ENCODE results near the gene CDH4. TPM values are rescaled to one million over a fixed set of nuclear protein-coding genes. Genes with fewer than 3 reads are reported as not detected.

Gene CDH4
- total and polyA plus RNA-seq, 2 of the 8 experiments (the other 6 are each of a cell fraction or from before 2014, with no cell fraction given) = 4.3 to 7.9 TPM

GRCh38 chr20:61330441-61330840, 78.4 kb downstream of the CDH4 start:
- FAIRE-seq (no peak), DNase-seq (ENCODE audit: low read depth in 1 of 2, low spot score in 2 of 2) (no peak)
- H4K91ac ChIP-seq (replicated peaks; ENCODE audit: insufficient read length, low read length) = no peak overlapping the region
- peaks cover 0 to 4% (median 2%) of the 10 kb centered on the region in 4 experiments; a peak in 4 of 7 replicates for H3K27me3 ChIP-seq (replicated peaks in 1 of 4; ENCODE audit: control insufficient read depth in 3 of 4, extremely low read depth in 1 of 4, insufficient read depth in 3 of 4, low read length in 3 of 4)
- POLR2A ChIA-PET (ENCODE audit: partially characterized antibody) = no interaction called here
- no peak overlapping the region for H2BK12ac ChIP-seq (ENCODE audit: low read depth, low read length)
- H3K4me1 ChIP-seq (replicated peaks in 1 of 4; ENCODE audit: control insufficient read depth in 3 of 4, insufficient read depth in 4 of 4, low read length in 3 of 4) = 0 out of 7 replicates have a peak, but pooled peaks cover 0 to 1% (median 0%) of the 10 kb centered on the region in 4 experiments
- no peaks in the 10 kb centered on the region for H3K79me2 ChIP-seq (ENCODE audit: control insufficient read depth in 1 of 2, insufficient read depth in 2 of 2, low read length in 2 of 2)
- H3K79me1 ChIP-seq (ENCODE audit: low read depth, low read length) = peaks cover 3% of the 10 kb centered on the region; the same call in 1 of the 2 replicates
- 78% methylated on average over 14 of the region's 14 CpGs; no CpG with 5 or more reads in 1 of the 2 experiments for WGBS, 2 experiments (ENCODE audit: extremely low coverage in 1 of 2, insufficient coverage in 1 of 2, insufficient read length in 1 of 2, insufficient replicate concordance in 2 of 2, low coverage in 1 of 2, low lambda C conversion rate in 2 of 2, missing lambda C conversion rate in 1 of 2)
- H3K56ac ChIP-seq (replicated peaks; ENCODE audit: insufficient read length, low read depth, low read length) = no peak overlapping the region
- H3K14ac ChIP-seq (ENCODE audit: insufficient read length) = no peak overlapping the region
- H2BK20ac ChIP-seq (ENCODE audit: low read length) = no peak overlapping the region
- H3K4ac ChIP-seq (replicated peaks; ENCODE audit: insufficient read length, low read depth, low read length) = no peak overlapping the region
- H3K23me2 ChIP-seq (ENCODE audit: low read depth, low read length) = no peaks in the 10 kb centered on the region
- no peak overlapping the region for H2BK5ac ChIP-seq (ENCODE audit: low read depth, low read length)
- H4K8ac ChIP-seq (ENCODE audit: extremely low read depth, insufficient read depth, low read length) = no peak overlapping the region
- no peaks in the 10 kb centered on the region for H3K36me3 ChIP-seq (ENCODE audit: control insufficient read depth in 2 of 4, insufficient read depth in 4 of 4, low read length in 3 of 4)
- no peak overlapping the region for H3K4me3 ChIP-seq (ENCODE audit: extremely low read depth in 1 of 4, insufficient read depth in 2 of 4, low read depth in 3 of 4, low read length in 4 of 4)
- no peak overlapping the region for H3K27ac ChIP-seq (ENCODE audit: low read depth, low read length)
- no peak overlapping the region for H3K18ac ChIP-seq (ENCODE audit: extremely low read depth, low read length)
- H2AK5ac ChIP-seq (ENCODE audit: low read depth, low read length) = no peak overlapping the region
- CTCF ChIA-PET (ENCODE audit: partially characterized antibody) = interaction anchor here (0.9 kb wide), 1 partner anchor 22 kb away, joined by 3 read pairs; no protein-coding TSS in a partner anchor
- no peaks in the 10 kb centered on the region for H4K20me1 ChIP-seq (replicated peaks in 1 of 2; ENCODE audit: control insufficient read depth in 1 of 2, insufficient read depth in 2 of 2, low read length in 2 of 2)
- no peak overlapping the region for H2BK120ac ChIP-seq (replicated peaks; ENCODE audit: low read depth, low read length)
- no peak overlapping the region for H2BK15ac ChIP-seq (ENCODE audit: low read length)
- no peak overlapping the region for H3K9ac ChIP-seq (replicated peaks in 1 of 4; ENCODE audit: extremely low read depth in 1 of 4, low read depth in 3 of 4, low read length in 3 of 4)
- no peak overlapping the region for H3K23ac ChIP-seq (ENCODE audit: insufficient read length)
- H4K5ac ChIP-seq (ENCODE audit: insufficient read length, low read depth, low read length) = no peak overlapping the region
- H3K4me2 ChIP-seq (ENCODE audit: insufficient read depth in 1 of 2, low read depth in 2 of 2, low read length in 2 of 2) = no peak overlapping the region
- H2AFZ ChIP-seq (ENCODE audit: low read length) = no peak overlapping the region
- H3K9me3 ChIP-seq (ENCODE audit: insufficient read depth in 2 of 2, low read depth in 1 of 2, low read length in 1 of 2) = no peaks in the 10 kb centered on the region; a peak in 1 of 4 replicates
- TF ChIP-seq TEAD4 (IDR thresholded peaks at IDR 0.05; ENCODE audit: low read depth, low read length) (no peak), NRF1 (IDR thresholded peaks at IDR 0.05; ENCODE audit: low read depth, low read length) (no peak), JUND (IDR thresholded peaks at IDR 0.05; ENCODE audit: low read length) (no peak), KDM1A (IDR thresholded peaks at IDR 0.05; ENCODE audit: borderline replicate concordance, low read length) (no peak), SP4 (IDR thresholded peaks at IDR 0.05; ENCODE audit: low read length) (no peak), CBX8 (IDR thresholded peaks at IDR 0.05; ENCODE audit: borderline replicate concordance, low read depth, low read length) (no peak), EZH2 (IDR thresholded peaks at IDR 0.05; ENCODE audit: low read depth, low read length, severe bottlenecking) (no peak), HDAC6 (IDR thresholded peaks at IDR 0.05; ENCODE audit: low read depth, low read length) (no peak), E2F6 (IDR thresholded peaks at IDR 0.05) (no peak)
- TF ChIP-seq, protein P1, sequence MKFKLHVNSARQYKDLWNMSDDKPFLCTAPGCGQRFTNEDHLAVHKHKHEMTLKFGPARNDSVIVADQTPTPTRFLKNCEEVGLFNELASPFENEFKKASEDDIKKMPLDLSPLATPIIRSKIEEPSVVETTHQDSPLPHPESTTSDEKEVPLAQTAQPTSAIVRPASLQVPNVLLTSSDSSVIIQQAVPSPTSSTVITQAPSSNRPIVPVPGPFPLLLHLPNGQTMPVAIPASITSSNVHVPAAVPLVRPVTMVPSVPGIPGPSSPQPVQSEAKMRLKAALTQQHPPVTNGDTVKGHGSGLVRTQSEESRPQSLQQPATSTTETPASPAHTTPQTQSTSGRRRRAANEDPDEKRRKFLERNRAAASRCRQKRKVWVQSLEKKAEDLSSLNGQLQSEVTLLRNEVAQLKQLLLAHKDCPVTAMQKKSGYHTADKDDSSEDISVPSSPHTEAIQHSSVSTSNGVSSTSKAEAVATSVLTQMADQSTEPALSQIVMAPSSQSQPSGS (IDR thresholded peaks at IDR 0.05; ENCODE audit: low read length) = no peak
- TF ChIP-seq, protein P2, sequence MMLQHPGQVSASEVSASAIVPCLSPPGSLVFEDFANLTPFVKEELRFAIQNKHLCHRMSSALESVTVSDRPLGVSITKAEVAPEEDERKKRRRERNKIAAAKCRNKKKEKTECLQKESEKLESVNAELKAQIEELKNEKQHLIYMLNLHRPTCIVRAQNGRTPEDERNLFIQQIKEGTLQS (IDR thresholded peaks at IDR 0.05; ENCODE audit: insufficient read depth, low read depth, low read length) = no peak

Measured in H1 (cell line).